HG02610 (cell line): ENCODE results near the gene SUCLG2.
A peak's percentile ranks its signal among the peaks of the same experiment; 100 is the strongest.

Experiments used
- ATAC-seq: cut with Tn5 transposase; IDR thresholded peaks from one replicate; pipeline ENCODE4 v1.9.1; 2021; ENCODE audit warnings: mild to moderate bottlenecking, moderate library complexity; ENCODE audit not compliant: unreplicated experiment

SUCLG2 gene

GRCh38 chr3:67329358-67329757 is 325.1 kb downstream of the SUCLG2 start:
- peak; percentile 69 for ATAC-seq

GRCh38 chr3:67327582-67327981 is 326.8 kb downstream of the SUCLG2 start:
- no peak for ATAC-seq

GRCh38 chr3:67325231-67325630 is 329.2 kb downstream of the SUCLG2 start:
- ATAC-seq = no peak
